HG03520 (cell line): ENCODE data around the gene C11orf42.
"Not testable (repeated sequence)": the region's sequence is repeated elsewhere in the genome, so short reads cannot be mapped to it uniquely, and the experiment has no call there.

Experiments used
- ATAC-seq: cut with Tn5 transposase; IDR thresholded peaks from one replicate; pipeline ENCODE4 v1.9.1; 2021; ENCODE audit warnings: mild to moderate bottlenecking, moderate library complexity; ENCODE audit not compliant: unreplicated experiment

Gene C11orf42

GRCh38 chr11:6219359-6219758 is 14.0 kb downstream of the C11orf42 start:
- ATAC-seq = no peak

- no peak for ATAC-seq
These were observed 18.5 kb downstream of the C11orf42 start for GRCh38 chr11:6223854-6224253.

- ATAC-seq = no peak
These were observed 19.1 kb downstream of the C11orf42 start for GRCh38 chr11:6224421-6224820.

GRCh38 chr11:6225024-6225423 is 19.7 kb downstream of the C11orf42 start:
- ATAC-seq = no peak

GRCh38 chr11:6225896-6226295 is 20.5 kb downstream of the C11orf42 start:
- no peak for ATAC-seq

GRCh38 chr11:6228520-6228919 is 23.2 kb downstream of the C11orf42 start:
- ATAC-seq = no peak

- no peak for ATAC-seq
These were observed 24.6 kb downstream of the C11orf42 start for GRCh38 chr11:6229911-6230310.

- no peak for ATAC-seq
These were observed 27.5 kb downstream of the C11orf42 start for GRCh38 chr11:6232899-6233298.

GRCh38 chr11:6233984-6234386 is 28.6 kb downstream of the C11orf42 start:
- ATAC-seq = no peak

- peak; percentile 95 for ATAC-seq
These were observed 29.2 kb downstream of the C11orf42 start, which contains the start of gene FHIP1B for GRCh38 chr11:6234387-6235107. Gene FHIP1B (minus strand): TSS chr11:6234636. CDS start chr11:6224516, 10,120 bp downstream.

- ATAC-seq = no peak
These were observed 31.9 kb downstream of the C11orf42 start for GRCh38 chr11:6237266-6237665.

GRCh38 chr11:6237761-6238302 is 32.5 kb downstream of the C11orf42 start:
- ATAC-seq = no peak

- ATAC-seq = no peak
These were observed 33.5 kb downstream of the C11orf42 start, which contains the start of gene CNGA4 for GRCh38 chr11:6238902-6239301. Gene CNGA4 (plus strand): TSS chr11:6239089. CDS start chr11:6239207, 118 bp downstream.

- ATAC-seq = no peak
These were observed 34.8 kb downstream of the C11orf42 start for GRCh38 chr11:6240139-6240538.

GRCh38 chr11:6240781-6241180 is 35.4 kb downstream of the C11orf42 start:
- no peak for ATAC-seq

- no peak for ATAC-seq
These were observed 36.0 kb downstream of the C11orf42 start for GRCh38 chr11:6241316-6241715.

GRCh38 chr11:6245536-6245935 is 40.2 kb downstream of the C11orf42 start:
- no peak for ATAC-seq

GRCh38 chr11:6248248-6248647 is 42.9 kb downstream of the C11orf42 start:
- no peak for ATAC-seq

GRCh38 chr11:6248897-6249296 is 43.5 kb downstream of the C11orf42 start:
- not testable (repeated sequence) for ATAC-seq

- no peak for ATAC-seq
These were observed 44.6 kb downstream of the C11orf42 start for GRCh38 chr11:6249770-6250555.

- ATAC-seq = peak; percentile 66
These were observed 45.9 kb downstream of the C11orf42 start for GRCh38 chr11:6251120-6251733.
